ENCODE results near the gene SETD9.

GRCh38 chr5:56938858-56939257 lies 29.5 kb downstream of the SETD9 start:
- peak in 1 of 2 donors; percentile 52 for TF ChIP-seq RAD21 (IDR thresholded peaks at IDR 0.05)
- peak; percentile 28 for TF ChIP-seq MAX (IDR thresholded peaks at IDR 0.05)
- no peak for TF ChIP-seq CTCF (IDR thresholded peaks at IDR 0.05; ENCODE audit: low read depth, low read length, missing input control)
- TF ChIP-seq SP1 (IDR thresholded peaks at IDR 0.05), result peak; percentile 67
- TF ChIP-seq EGR1 (IDR thresholded peaks at IDR 0.05; ENCODE audit: low read depth in 2 of 2), result no peak
- TF ChIP-seq GABPA (IDR thresholded peaks at IDR 0.05 in 1 of 2, conservative IDR thresholded peaks at IDR 0.05 in 1 of 2), result no peak
- no peak for TF ChIP-seq REST (IDR thresholded peaks at IDR 0.05)
- peak; percentile 14 for TF ChIP-seq YY1 (IDR thresholded peaks at IDR 0.05)
- TF ChIP-seq RXRA (IDR thresholded peaks at IDR 0.05), result peak; percentile 76 to 83
- no peak for TF ChIP-seq ZBTB33 (IDR thresholded peaks at IDR 0.05)
- peak; percentile 19 for TF ChIP-seq ATF3 (IDR thresholded peaks at IDR 0.05)
- TF ChIP-seq JUND (IDR thresholded peaks at IDR 0.05), result peak; percentile 25 to 47
- no peak for TF ChIP-seq NR2F2 (IDR thresholded peaks at IDR 0.05)

Measured in liver (tissue), 3 donors.